Measurements from ENCODE around the gene WDR5B.
A peak's percentile ranks its signal among the peaks of the same experiment; 100 is the strongest.
"Not testable (repeated sequence)": the region's sequence is repeated elsewhere in the genome, so short reads cannot be mapped to it uniquely, and the experiment has no call there.

The WDR5B gene

GRCh38 chr3:122382888-122383666 is 32.8 kb downstream of the WDR5B start, which contains the start of gene MIX23:
MIX23 (minus strand) TSS chr3:122383231; CDS start chr3:122383224, 7 bp downstream.
- H3K4me3 ChIP-seq (replicated peaks; ENCODE audit: low read depth, low read length) = peak within 1 kb of the TSS; percentile 93
- no peak for TF ChIP-seq CTCF (IDR thresholded peaks at IDR 0.05; ENCODE audit: low read depth, low read length, missing control alignments)
- peak; percentile 64 for DNase-seq (ENCODE audit: extremely low read depth, low read depth)

- TF ChIP-seq CTCF (IDR thresholded peaks at IDR 0.05; ENCODE audit: low read depth, low read length, missing control alignments) = no peak
- no peak for DNase-seq (ENCODE audit: extremely low read depth, low read depth)
- no peak overlapping the region for H3K4me3 ChIP-seq (replicated peaks; ENCODE audit: low read depth, low read length)
Observed at GRCh38 chr3:122377975-122378374, 37.9 kb downstream of the WDR5B start.

GRCh38 chr3:122374034-122374433 is 41.8 kb downstream of the WDR5B start:
- no peak for TF ChIP-seq CTCF (IDR thresholded peaks at IDR 0.05; ENCODE audit: low read depth, low read length, missing control alignments)
- no peak overlapping the region for H3K4me3 ChIP-seq (replicated peaks; ENCODE audit: low read depth, low read length)
- DNase-seq (ENCODE audit: extremely low read depth, low read depth) = no peak

GRCh38 chr3:122366379-122366749 is 49.5 kb downstream of the WDR5B start:
- H3K4me3 ChIP-seq (replicated peaks; ENCODE audit: low read depth, low read length) = no peak overlapping the region
- DNase-seq (ENCODE audit: extremely low read depth, low read depth) = no peak
- no peak for TF ChIP-seq CTCF (IDR thresholded peaks at IDR 0.05; ENCODE audit: low read depth, low read length, missing control alignments)

- DNase-seq (ENCODE audit: extremely low read depth, low read depth); H3K4me3 ChIP-seq (replicated peaks; ENCODE audit: low read depth, low read length): not testable (repeated sequence)
Observed at GRCh38 chr3:122365582-122366378, 50.1 kb downstream of the WDR5B start.

- no peak for TF ChIP-seq CTCF (IDR thresholded peaks at IDR 0.05; ENCODE audit: low read depth, low read length, missing control alignments)
- no peak overlapping the region for H3K4me3 ChIP-seq (replicated peaks; ENCODE audit: low read depth, low read length)
- DNase-seq (ENCODE audit: extremely low read depth, low read depth) = no peak
Observed at GRCh38 chr3:122365073-122365472, 50.8 kb downstream of the WDR5B start.

GRCh38 chr3:122364490-122364889 is 51.4 kb downstream of the WDR5B start:
- DNase-seq (ENCODE audit: extremely low read depth, low read depth) = no peak
- no peak for TF ChIP-seq CTCF (IDR thresholded peaks at IDR 0.05; ENCODE audit: low read depth, low read length, missing control alignments)
- H3K4me3 ChIP-seq (replicated peaks; ENCODE audit: low read depth, low read length) = no peak overlapping the region

All from HFF-Myc (cell line).